ENCODE data around the gene HIVEP1.

HIVEP1 gene

GRCh38 chr6:12010635-12011275 is 1.4 kb upstream of the HIVEP1 start:
- peak overlapping the region; percentile 60 for H3K4me3 ChIP-seq (replicated peaks; ENCODE audit: low read depth, low read length)
- DNase-seq (ENCODE audit: low read depth), result peak; percentile 47
- TF ChIP-seq CTCF (IDR thresholded peaks at IDR 0.05; ENCODE audit: low read length, missing control alignments), result no peak

GRCh38 chr6:12011276-12012037 is 655 bp upstream of the HIVEP1 start:
- peak overlapping the region; percentile 87 for H3K4me3 ChIP-seq (replicated peaks; ENCODE audit: low read depth, low read length)
- DNase-seq (ENCODE audit: low read depth), result peak; percentile 98

GRCh38 chr6:12012558-12013306 is 620 bp downstream of the HIVEP1 start:
- no peak for TF ChIP-seq CTCF (IDR thresholded peaks at IDR 0.05; ENCODE audit: low read length, missing control alignments)
- DNase-seq (ENCODE audit: low read depth), result peak; percentile 94
- H3K4me3 ChIP-seq (replicated peaks; ENCODE audit: low read depth, low read length), result peak overlapping the region; percentile 87

More at GRCh38 chr6:12011276-12012037, 655 bp upstream of the HIVEP1 start:
- no peak for TF ChIP-seq CTCF (IDR thresholded peaks at IDR 0.05; ENCODE audit: low read length, missing control alignments)

GRCh38 chr6:12013307-12013719 is 1.2 kb downstream of the HIVEP1 start:
- peak overlapping the region; percentile 87 for H3K4me3 ChIP-seq (replicated peaks; ENCODE audit: low read depth, low read length)
- TF ChIP-seq CTCF (IDR thresholded peaks at IDR 0.05; ENCODE audit: low read length, missing control alignments), result no peak
- DNase-seq (ENCODE audit: low read depth), result no peak

GRCh38 chr6:12014027-12014872 is 2.1 kb downstream of the HIVEP1 start:
- no peak for TF ChIP-seq CTCF (IDR thresholded peaks at IDR 0.05; ENCODE audit: low read length, missing control alignments)
- peak; percentile 76 for DNase-seq (ENCODE audit: low read depth)
- H3K4me3 ChIP-seq (replicated peaks; ENCODE audit: low read depth, low read length), result peak overlapping the region; percentile 87

GRCh38 chr6:12014873-12015149 is 2.7 kb downstream of the HIVEP1 start:
- no peak overlapping the region for H3K4me3 ChIP-seq (replicated peaks; ENCODE audit: low read depth, low read length)
- TF ChIP-seq CTCF (IDR thresholded peaks at IDR 0.05; ENCODE audit: low read length, missing control alignments), result no peak
- no peak for DNase-seq (ENCODE audit: low read depth)

All from fibroblast of pulmonary artery (primary cell).